ENCODE results near the gene INTS4. TPM values are rescaled to one million over a fixed set of nuclear protein-coding genes. Genes with fewer than 3 reads are reported as not detected.
"Not testable (repeated sequence)": the region's sequence is repeated elsewhere in the genome, so short reads cannot be mapped to it uniquely, and the experiment has no call there.

INTS4 gene
- 20.4 and 21.8 TPM in 2 replicates for total RNA-seq (2014; rRNA removed; shearing (Covaris generic))

- DNase-seq (ENCODE audit: low read depth) = peak; percentile 100
Measured at GRCh38 chr11:77994434-77995362, at the start of gene INTS4. TSS of gene INTS4 (minus strand) at chr11:77994668. CDS start at chr11:77994643, 25 bp downstream.

- DNase-seq (ENCODE audit: low read depth) = no peak
Measured at GRCh38 chr11:78041843-78042440, 47.5 kb upstream of the INTS4 start.

- not testable (repeated sequence) for DNase-seq (ENCODE audit: low read depth)
Measured at GRCh38 chr11:78041380-78041719, 46.9 kb upstream of the INTS4 start.

GRCh38 chr11:78040691-78041379, 46.4 kb upstream of the INTS4 start:
- DNase-seq (ENCODE audit: low read depth) = peak; percentile 80

GRCh38 chr11:78039919-78040671, 45.6 kb upstream of the INTS4 start:
- peak; percentile 94 for DNase-seq (ENCODE audit: low read depth)

GRCh38 chr11:78039391-78039918, 45.0 kb upstream of the INTS4 start:
- peak; percentile 37 for DNase-seq (ENCODE audit: low read depth)

- peak; percentile 75 for DNase-seq (ENCODE audit: low read depth)
Measured at GRCh38 chr11:78038697-78039313, 44.3 kb upstream of the INTS4 start.

GRCh38 chr11:78037825-78038620, 43.6 kb upstream of the INTS4 start:
- DNase-seq (ENCODE audit: low read depth) = no peak

GRCh38 chr11:78037056-78037455, 42.6 kb upstream of the INTS4 start:
- DNase-seq (ENCODE audit: low read depth) = peak; percentile 83

GRCh38 chr11:78036313-78036712, 41.8 kb upstream of the INTS4 start:
- no peak for DNase-seq (ENCODE audit: low read depth)

GRCh38 chr11:78034623-78035022, 40.2 kb upstream of the INTS4 start:
- no peak for DNase-seq (ENCODE audit: low read depth)

GRCh38 chr11:78033040-78033439, 38.6 kb upstream of the INTS4 start:
- DNase-seq (ENCODE audit: low read depth) = no peak

- DNase-seq (ENCODE audit: low read depth) = no peak
Measured at GRCh38 chr11:78032090-78032489, 37.6 kb upstream of the INTS4 start.

- no peak for DNase-seq (ENCODE audit: low read depth)
Measured at GRCh38 chr11:78031629-78032028, 37.2 kb upstream of the INTS4 start.

GRCh38 chr11:78030429-78031325, 36.2 kb upstream of the INTS4 start:
- DNase-seq (ENCODE audit: low read depth) = peak; percentile 93

GRCh38 chr11:78028423-78028822, 34.0 kb upstream of the INTS4 start:
- DNase-seq (ENCODE audit: low read depth) = peak; percentile 98

GRCh38 chr11:78027759-78028158, 33.3 kb upstream of the INTS4 start:
- no peak for DNase-seq (ENCODE audit: low read depth)

- DNase-seq (ENCODE audit: low read depth) = no peak
Measured at GRCh38 chr11:78025378-78025777, 30.9 kb upstream of the INTS4 start.

GRCh38 chr11:78023426-78023825, 29.0 kb upstream of the INTS4 start:
- no peak for DNase-seq (ENCODE audit: low read depth)

Data from M059J (cell line).